Kidney epithelial cell (primary cell): ENCODE measurements around the gene RAB36. TPM values are rescaled to one million over a fixed set of nuclear protein-coding genes. Genes with fewer than 3 reads are reported as not detected.

Source experiments
- DNase-seq: peaks from one replicate; pipeline ENCODE4 v3.0.0-alpha.2; 2010; ENCODE audit warnings: low read depth
- H3K27me3 ChIP-seq: 2 replicates; pipeline ENCODE4 v1.6.0; 2011; ENCODE audit warnings: low read length; ENCODE audit not compliant: control insufficient read depth, insufficient read depth
- H3K36me3 ChIP-seq: 2 replicates; pipeline ENCODE4 v1.5.1; 2011; ENCODE audit warnings: low read length; ENCODE audit not compliant: control insufficient read depth, insufficient read depth
- H3K4me3 ChIP-seq: 2 replicates; pipeline ENCODE4 v1.5.1; 2011; ENCODE audit warnings: low read depth, mild to moderate bottlenecking, control low read depth, low read length
- CTCF ChIP-seq: IDR thresholded peaks from 2 replicates; pipeline ENCODE4 v1.5.1; 2011; ENCODE audit warnings: mild to moderate bottlenecking, moderate library complexity, low read length, control low read depth, inconsistent platforms; ENCODE audit not compliant: insufficient read depth, poor library complexity, severe bottlenecking
- total RNA-seq: library from RNA; depleted of rRNA; stranded (reverse); fragments of >200 nt; gene quantifications from 2 replicates; pipeline ENCODE4 v1.2.3, GENCODE V29; 2015

RAB36 gene
- total RNA-seq, 1 donor from 2014 or later, result 5.7 TPM

GRCh38 chr22:23143119-23143518 lies 2.2 kb upstream of the RAB36 start:
- Histone ChIP-seq H3K4me3 (no peak overlapping the region), H3K27me3 (no peaks in the 10 kb centered on the region), H3K36me3 (no peaks in the 10 kb centered on the region)
- no peak for DNase-seq
- no peak for TF ChIP-seq CTCF

GRCh38 chr22:23144432-23144831 lies 845 bp upstream of the RAB36 start:
- H3K4me3 ChIP-seq, result no peak overlapping the region
- H3K36me3 ChIP-seq, result no peaks in the 10 kb centered on the region
- no peaks in the 10 kb centered on the region for H3K27me3 ChIP-seq
- DNase-seq, result no peak
- TF ChIP-seq CTCF, result no peak

- H3K4me3 ChIP-seq, result peak overlapping the region; percentile 66
- no peak for TF ChIP-seq CTCF
- no peak for DNase-seq
- no peaks in the 10 kb centered on the region for H3K36me3 ChIP-seq
- no peaks in the 10 kb centered on the region for H3K27me3 ChIP-seq
These were observed 697 bp downstream of the RAB36 start for GRCh38 chr22:23145878-23146470.

GRCh38 chr22:23146478-23147205 lies 1.4 kb downstream of the RAB36 start:
- no peak overlapping the region for H3K4me3 ChIP-seq
- H3K36me3 ChIP-seq, result no peaks in the 10 kb centered on the region
- TF ChIP-seq CTCF, result no peak
- no peak for DNase-seq
- no peaks in the 10 kb centered on the region for H3K27me3 ChIP-seq

- H3K27me3 ChIP-seq, result no peaks in the 10 kb centered on the region
- TF ChIP-seq CTCF, result no peak
- DNase-seq, result no peak
These were observed 2.5 kb downstream of the RAB36 start for GRCh38 chr22:23147617-23148387.

More at GRCh38 chr22:23147617-23148387, 2.5 kb downstream of the RAB36 start:
- H3K36me3 ChIP-seq, result no peaks in the 10 kb centered on the region
- H3K4me3 ChIP-seq, result no peak overlapping the region
